HepG2 (cell line): ENCODE measurements around the gene INF2. TPM values are rescaled to one million over a fixed set of nuclear protein-coding genes. Genes with fewer than 3 reads are reported as not detected.

Experiments
- BCLAF1 ChIP-seq: fragments of 450-650 bp; IDR thresholded peaks from 2 replicates; pipeline ENCODE4 v1.6.1; 2017; ENCODE audit warnings: mild to moderate bottlenecking
- GTF2F1 ChIP-seq: fragments of 150-350 bp; IDR thresholded peaks from 2 replicates; pipeline ENCODE4 v1.6.1; 2014; ENCODE audit warnings: low read length
- KAT2B ChIP-seq: fragments of 150-350 bp; IDR thresholded peaks from 2 replicates; pipeline ENCODE4 v1.6.1; 2014; ENCODE audit warnings: low read depth, low read length, borderline replicate concordance
- SIN3A ChIP-seq: IDR thresholded peaks from 2 replicates; pipeline ENCODE4 v1.6.1; 2011; ENCODE audit warnings: low read depth, mild to moderate bottlenecking, control low read depth, low read length, borderline replicate concordance
- ZBTB20 ChIP-seq: sonication (generic); formaldehyde crosslinking; IDR thresholded peaks from 2 replicates; pipeline ENCODE4 v1.8.1; 2023; ENCODE audit warnings: missing genetic modification reagents, low read depth, mild to moderate bottlenecking, borderline replicate concordance
- ZBTB33 ChIP-seq: sonication (generic); formaldehyde crosslinking; IDR thresholded peaks from 2 replicates; pipeline ENCODE4 v1.4.0; 2020; ENCODE audit warnings: missing genetic modification reagents
- ZNF484 ChIP-seq: sonication (generic); formaldehyde crosslinking; IDR thresholded peaks from 2 replicates; pipeline ENCODE4 v1.5.1; 2020; ENCODE audit warnings: mild to moderate bottlenecking, low read depth, missing genetic modification reagents, borderline replicate concordance
- ZNF768 ChIP-seq: sonication (generic); formaldehyde crosslinking; IDR thresholded peaks from 2 replicates; pipeline ENCODE4 v1.4.0; 2020; ENCODE audit warnings: missing genetic modification reagents
- polyA plus RNA-seq, 8 experiments: library from polyadenylated mRNA; depleted of rRNA in 3 of 8; stranded (reverse) in 7 of 8; unstranded in 1 of 8; fragments of >200 nt; fragmentation: Illumina TruSeq in 4 of 8; extraction: Trizol in 4 of 8; gene quantifications; 2 replicates each; pipeline versions ENCODE4 v1.2.1 to v1.2.3, GENCODE V29; 2011 to 2016; ENCODE audit warnings: low read depth in 4 of 8, missing spikeins in 1 of 8, mixed read lengths in 1 of 8; ENCODE audit not compliant: insufficient read depth in 1 of 8
- total RNA-seq, 5 experiments: library from RNA; depleted of rRNA; stranded (reverse); fragments of >200 nt; fragmentation: Illumina TruSeq; extraction: Trizol; gene quantifications; 2 replicates each; pipeline ENCODE4 v1.2.3, GENCODE V29; 2016; ENCODE audit warnings: low read depth in 1 of 5
- TF ChIP-seq, protein P1 (sequence below): sonication (generic); formaldehyde crosslinking; IDR thresholded peaks from one replicate; pipeline ENCODE4 v1.5.1; 2020; ENCODE audit warnings: mild to moderate bottlenecking, missing genetic modification reagents; ENCODE audit errors: not compliant biosample characterization
- TF ChIP-seq, protein P2 (sequence below): sonication (generic); formaldehyde crosslinking; IDR thresholded peaks from 2 replicates; pipeline ENCODE4 v1.5.0; 2020; ENCODE audit warnings: mild to moderate bottlenecking, missing genetic modification reagents, borderline replicate concordance

INF2 gene
- total and polyA plus RNA-seq, 2 of the 13 experiments (the other 11 are each of a cell fraction or from before 2014, with no cell fraction given), result 16.4 to 26.4 TPM

- TF ChIP-seq, protein P1, sequence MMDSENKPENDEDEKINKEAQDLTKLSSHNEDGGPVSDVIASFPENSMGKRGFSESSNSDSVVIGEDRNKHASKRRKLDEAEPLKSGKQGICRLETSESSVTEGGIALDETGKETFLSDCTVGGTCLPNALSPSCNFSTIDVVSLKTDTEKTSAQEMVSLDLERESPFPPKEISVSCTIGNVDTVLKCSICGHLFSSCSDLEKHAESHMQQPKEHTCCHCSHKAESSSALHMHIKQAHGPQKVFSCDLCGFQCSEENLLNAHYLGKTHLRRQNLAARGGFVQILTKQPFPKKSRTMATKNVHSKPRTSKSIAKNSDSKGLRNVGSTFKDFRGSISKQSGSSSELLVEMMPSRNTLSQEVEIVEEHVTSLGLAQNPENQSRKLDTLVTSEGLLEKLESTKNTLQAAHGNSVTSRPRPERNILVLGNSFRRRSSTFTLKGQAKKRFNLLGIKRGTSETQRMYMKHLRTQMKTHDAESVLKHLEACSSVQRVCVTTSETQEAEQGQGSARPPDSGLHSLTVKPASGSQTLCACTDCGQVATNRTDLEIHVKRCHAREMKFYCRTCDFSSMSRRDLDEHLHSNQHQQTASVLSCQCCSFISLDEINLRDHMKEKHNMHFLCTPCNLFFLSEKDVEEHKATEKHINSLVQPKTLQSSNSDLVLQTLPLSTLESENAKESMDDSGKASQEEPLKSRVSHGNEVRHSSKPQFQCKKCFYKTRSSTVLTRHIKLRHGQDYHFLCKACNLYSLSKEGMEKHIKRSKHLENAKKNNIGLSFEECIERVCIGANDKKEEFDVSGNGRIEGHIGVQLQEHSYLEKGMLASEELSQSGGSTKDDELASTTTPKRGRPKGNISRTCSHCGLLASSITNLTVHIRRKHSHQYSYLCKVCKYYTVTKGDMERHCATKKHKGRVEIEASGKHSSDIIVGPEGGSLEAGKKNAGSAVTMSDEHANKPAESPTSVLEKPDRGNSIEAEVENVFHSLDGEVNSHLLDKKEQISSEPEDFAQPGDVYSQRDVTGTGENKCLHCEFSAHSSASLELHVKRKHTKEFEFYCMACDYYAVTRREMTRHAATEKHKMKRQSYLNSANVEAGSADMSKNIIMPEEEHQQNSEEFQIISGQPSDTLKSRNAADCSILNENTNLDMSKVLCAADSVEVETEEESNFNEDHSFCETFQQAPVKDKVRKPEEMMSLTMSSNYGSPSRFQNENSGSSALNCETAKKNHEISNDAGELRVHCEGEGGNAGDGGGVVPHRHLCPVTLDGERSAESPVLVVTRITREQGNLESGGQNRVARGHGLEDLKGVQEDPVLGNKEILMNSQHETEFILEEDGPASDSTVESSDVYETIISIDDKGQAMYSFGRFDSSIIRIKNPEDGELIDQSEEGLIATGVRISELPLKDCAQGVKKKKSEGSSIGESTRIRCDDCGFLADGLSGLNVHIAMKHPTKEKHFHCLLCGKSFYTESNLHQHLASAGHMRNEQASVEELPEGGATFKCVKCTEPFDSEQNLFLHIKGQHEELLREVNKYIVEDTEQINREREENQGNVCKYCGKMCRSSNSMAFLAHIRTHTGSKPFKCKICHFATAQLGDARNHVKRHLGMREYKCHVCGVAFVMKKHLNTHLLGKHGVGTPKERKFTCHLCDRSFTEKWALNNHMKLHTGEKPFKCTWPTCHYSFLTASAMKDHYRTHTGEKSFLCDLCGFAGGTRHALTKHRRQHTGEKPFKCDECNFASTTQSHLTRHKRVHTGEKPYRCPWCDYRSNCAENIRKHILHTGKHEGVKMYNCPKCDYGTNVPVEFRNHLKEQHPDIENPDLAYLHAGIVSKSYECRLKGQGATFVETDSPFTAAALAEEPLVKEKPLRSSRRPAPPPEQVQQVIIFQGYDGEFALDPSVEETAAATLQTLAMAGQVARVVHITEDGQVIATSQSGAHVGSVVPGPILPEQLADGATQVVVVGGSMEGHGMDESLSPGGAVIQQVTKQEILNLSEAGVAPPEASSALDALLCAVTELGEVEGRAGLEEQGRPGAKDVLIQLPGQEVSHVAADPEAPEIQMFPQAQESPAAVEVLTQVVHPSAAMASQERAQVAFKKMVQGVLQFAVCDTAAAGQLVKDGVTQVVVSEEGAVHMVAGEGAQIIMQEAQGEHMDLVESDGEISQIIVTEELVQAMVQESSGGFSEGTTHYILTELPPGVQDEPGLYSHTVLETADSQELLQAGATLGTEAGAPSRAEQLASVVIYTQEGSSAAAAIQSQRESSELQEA (CRISPR knock-in tag), result no peak
- no peak for TF ChIP-seq SIN3A
- peak; percentile 78 for TF ChIP-seq ZBTB33 (CRISPR knock-in tag)
- peak; percentile 84; the same call in 1 of the 2 replicates for TF ChIP-seq ZBTB20
- TF ChIP-seq GTF2F1, result no peak
- peak; percentile 62; the same call in 1 of the 2 replicates for TF ChIP-seq ZNF484
- TF ChIP-seq, protein P2, sequence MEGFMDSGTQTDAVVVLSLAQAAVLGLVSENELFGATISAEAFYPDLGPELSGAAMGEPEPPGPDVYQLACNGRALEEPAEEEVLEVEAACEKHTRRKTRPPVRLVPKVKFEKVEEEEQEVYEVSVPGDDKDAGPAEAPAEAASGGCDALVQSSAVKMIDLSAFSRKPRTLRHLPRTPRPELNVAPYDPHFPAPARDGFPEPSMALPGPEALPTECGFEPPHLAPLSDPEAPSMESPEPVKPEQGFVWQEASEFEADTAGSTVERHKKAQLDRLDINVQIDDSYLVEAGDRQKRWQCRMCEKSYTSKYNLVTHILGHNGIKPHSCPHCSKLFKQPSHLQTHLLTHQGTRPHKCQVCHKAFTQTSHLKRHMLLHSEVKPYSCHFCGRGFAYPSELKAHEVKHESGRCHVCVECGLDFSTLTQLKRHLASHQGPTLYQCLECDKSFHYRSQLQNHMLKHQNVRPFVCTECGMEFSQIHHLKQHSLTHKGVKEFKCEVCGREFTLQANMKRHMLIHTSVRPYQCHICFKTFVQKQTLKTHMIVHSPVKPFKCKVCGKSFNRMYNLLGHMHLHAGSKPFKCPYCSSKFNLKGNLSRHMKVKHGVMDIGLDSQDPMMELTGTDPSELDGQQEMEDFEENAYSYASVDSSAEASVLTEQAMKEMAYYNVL (CRISPR knock-in tag), result 0 out of 2 replicates have a peak, but pooled peaks have one; percentile 48
- no peak for TF ChIP-seq KAT2B
- no peak for TF ChIP-seq BCLAF1
- peak; percentile 43 for TF ChIP-seq ZNF768 (CRISPR knock-in tag)
These were observed 45.8 kb downstream of the INF2 start (continued) for GRCh38 chr14:104734991-104735779.
